GM23338 (cell line): Measurements from ENCODE around the gene CCT5. TPM values are rescaled to one million over a fixed set of nuclear protein-coding genes. Genes with fewer than 3 reads are reported as not detected.

Experiments used
- ATAC-seq: fragments of 200-7000 bp; cut with Tn5 transposase; 3 replicates; pipeline ENCODE4 v1.9.1; 2020
- DNase-seq: peaks from one replicate; pipeline ENCODE4 v3.0.0-alpha.2; 2015; ENCODE audit warnings: low spot score
- H2AFZ ChIP-seq: fragments of 200-600 bp; sonication (generic); 2 replicates; pipeline ENCODE4 v1.8.0; 2016; ENCODE audit warnings: antibody characterized with exemption, mild to moderate bottlenecking, moderate library complexity
- H3F3A ChIP-seq: fragments of 200-600 bp; sonication (generic); replicated peaks from 2 replicates; pipeline ENCODE4 v1.8.0; 2017; ENCODE audit warnings: antibody characterized with exemption, mixed run types, low read depth
- H3K27ac ChIP-seq: fragments of 200-600 bp; sonication (generic); 2 replicates; pipeline ENCODE4 v1.6.1; 2016; ENCODE audit warnings: low read depth
- H3K27me3 ChIP-seq: fragments of 200-600 bp; sonication (generic); 2 replicates; pipeline ENCODE4 v1.8.0; 2016; ENCODE audit warnings: mild to moderate bottlenecking, mixed run types, moderate library complexity; ENCODE audit not compliant: insufficient read depth
- H3K36me3 ChIP-seq: fragments of 200-600 bp; sonication (generic); 2 replicates; pipeline ENCODE4 v1.8.0; 2016; ENCODE audit warnings: mild to moderate bottlenecking; ENCODE audit not compliant: insufficient read depth
- H3K4me1 ChIP-seq: fragments of 200-600 bp; sonication (generic); 2 replicates; pipeline ENCODE4 v1.8.0; 2016; ENCODE audit warnings: mild to moderate bottlenecking, moderate library complexity; ENCODE audit not compliant: insufficient read depth
- H3K4me2 ChIP-seq: fragments of 200-600 bp; sonication (generic); 2 replicates; pipeline ENCODE4 v1.7.1; 2017; ENCODE audit warnings: mixed run types
- H3K4me3 ChIP-seq: fragments of 200-600 bp; sonication (generic); 2 replicates; pipeline ENCODE4 v1.6.1; 2016; ENCODE audit warnings: mixed run types
- H3K79me2 ChIP-seq: fragments of 200-600 bp; sonication (generic); replicated peaks from 2 replicates; pipeline ENCODE4 v1.8.0; 2017; ENCODE audit warnings: mild to moderate bottlenecking; ENCODE audit not compliant: insufficient read depth
- H3K9me2 ChIP-seq: fragments of 200-600 bp; sonication (generic); 2 replicates; pipeline ENCODE4 v1.8.0; 2017; ENCODE audit not compliant: insufficient read depth
- H4K20me1 ChIP-seq: fragments of 200-600 bp; sonication (generic); replicated peaks from 2 replicates; pipeline ENCODE4 v1.8.0; 2017; ENCODE audit warnings: mild to moderate bottlenecking; ENCODE audit not compliant: insufficient read depth
- H3K27ac Mint-ChIP-seq: 2 replicates; pipeline ENCODE4 v1.8.0; 2020; ENCODE audit warnings: inconsistent platforms, mild to moderate bottlenecking, moderate library complexity, mixed read lengths
- H3K27me3 Mint-ChIP-seq: 3 replicates; pipeline ENCODE4 v1.8.0; 2022; ENCODE audit warnings: low read depth, mild to moderate bottlenecking, moderate library complexity, mixed read lengths, inconsistent platforms; ENCODE audit not compliant: insufficient read depth, poor library complexity
- H3K36me3 Mint-ChIP-seq: 3 replicates; pipeline ENCODE4 v1.8.0; 2021; ENCODE audit warnings: low read depth, mild to moderate bottlenecking, inconsistent platforms, moderate library complexity, mixed read lengths
- H3K4me1 Mint-ChIP-seq: 3 replicates; pipeline ENCODE4 v1.8.0; 2020; ENCODE audit warnings: mild to moderate bottlenecking, inconsistent platforms, mixed read lengths
- H3K4me3 Mint-ChIP-seq: 3 replicates; pipeline ENCODE4 v1.8.0; 2021; ENCODE audit warnings: moderate library complexity, mild to moderate bottlenecking, inconsistent platforms, mixed read lengths
- H3K9me3 Mint-ChIP-seq: 3 replicates; pipeline ENCODE4 v1.8.0; 2020; ENCODE audit warnings: moderate library complexity, mild to moderate bottlenecking, inconsistent platforms, mixed read lengths
- CREB1 ChIP-seq: fragments of 250-450 bp; sonication (Bioruptor Pico); IDR thresholded peaks from 2 replicates; pipeline ENCODE4 v1.5.0; 2020; ENCODE audit warnings: low read depth, mild to moderate bottlenecking, moderate library complexity
- EZH2 ChIP-seq: fragments of 200-600 bp; sonication (generic); IDR thresholded peaks from one replicate; pipeline ENCODE4 v1.8.0; 2017; ENCODE audit warnings: antibody characterized with exemption, mild to moderate bottlenecking, low read depth; ENCODE audit not compliant: unreplicated experiment
- JUNB ChIP-seq: IDR thresholded peaks from one replicate; pipeline ENCODE4 v1.6.1; 2016; ENCODE audit warnings: antibody characterized with exemption; ENCODE audit not compliant: unreplicated experiment
- POLR2AphosphoS5 ChIP-seq: IDR thresholded peaks from 2 replicates; pipeline ENCODE4 v1.6.1; 2016; ENCODE audit warnings: antibody characterized with exemption, low read depth
- STAT1 ChIP-seq: IDR thresholded peaks from one replicate; pipeline ENCODE4 v1.6.1; 2016; ENCODE audit warnings: antibody characterized with exemption; ENCODE audit not compliant: unreplicated experiment
- ZNF114 ChIP-seq: fragments of 250-450 bp; sonication (Bioruptor Pico); IDR thresholded peaks from 2 replicates; pipeline ENCODE4 v1.5.0; 2020; ENCODE audit warnings: mild to moderate bottlenecking, moderate library complexity
- polyA plus RNA-seq: library from polyadenylated mRNA; unstranded; fragments of >200 nt; fragmentation: Nextera tagmentation; extraction: Ambion mirVana; gene quantifications from 2 replicates; pipeline ENCODE4 v1.2.1, GENCODE V29; 2016
- total RNA-seq: library from RNA; depleted of rRNA; stranded (reverse); fragments of >200 nt; shearing (Covaris generic); gene quantifications from 2 replicates; pipeline ENCODE4 v1.2.3, GENCODE V29; 2014
- TF ChIP-seq, protein P1 (sequence below): fragments of 250-450 bp; sonication (Bioruptor Pico); IDR thresholded peaks from 2 replicates; pipeline ENCODE4 v1.5.0; 2020; ENCODE audit warnings: mild to moderate bottlenecking, moderate library complexity
- TF ChIP-seq, protein P2 (sequence below): IDR thresholded peaks from 2 replicates; pipeline ENCODE4 v1.6.1; 2016; ENCODE audit warnings: antibody characterized with exemption

CCT5 gene
- total and polyA plus RNA-seq, 2 experiments from 2014 or later, result 576 to 661 TPM

DNA sequence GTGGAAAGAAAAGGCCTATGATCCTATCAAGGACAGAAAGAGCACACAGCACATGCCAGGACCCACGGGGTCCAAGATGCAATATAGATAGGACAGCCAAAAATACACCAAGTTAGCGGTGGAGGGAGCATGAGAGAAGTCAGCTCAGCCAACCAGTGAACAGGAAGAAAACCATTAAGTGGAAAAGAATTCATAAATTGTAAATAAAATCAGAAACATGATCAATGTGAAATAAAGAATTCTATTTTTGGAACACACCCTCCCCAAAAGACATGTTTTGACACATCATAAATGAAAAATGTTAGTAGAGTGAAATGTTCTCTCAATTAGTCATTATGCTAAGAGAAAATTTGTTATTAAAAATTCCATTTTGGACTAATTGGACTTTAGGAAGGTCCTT is 36.0 kb upstream of the CCT5 start (continued):
- TF ChIP-seq, protein P1, sequence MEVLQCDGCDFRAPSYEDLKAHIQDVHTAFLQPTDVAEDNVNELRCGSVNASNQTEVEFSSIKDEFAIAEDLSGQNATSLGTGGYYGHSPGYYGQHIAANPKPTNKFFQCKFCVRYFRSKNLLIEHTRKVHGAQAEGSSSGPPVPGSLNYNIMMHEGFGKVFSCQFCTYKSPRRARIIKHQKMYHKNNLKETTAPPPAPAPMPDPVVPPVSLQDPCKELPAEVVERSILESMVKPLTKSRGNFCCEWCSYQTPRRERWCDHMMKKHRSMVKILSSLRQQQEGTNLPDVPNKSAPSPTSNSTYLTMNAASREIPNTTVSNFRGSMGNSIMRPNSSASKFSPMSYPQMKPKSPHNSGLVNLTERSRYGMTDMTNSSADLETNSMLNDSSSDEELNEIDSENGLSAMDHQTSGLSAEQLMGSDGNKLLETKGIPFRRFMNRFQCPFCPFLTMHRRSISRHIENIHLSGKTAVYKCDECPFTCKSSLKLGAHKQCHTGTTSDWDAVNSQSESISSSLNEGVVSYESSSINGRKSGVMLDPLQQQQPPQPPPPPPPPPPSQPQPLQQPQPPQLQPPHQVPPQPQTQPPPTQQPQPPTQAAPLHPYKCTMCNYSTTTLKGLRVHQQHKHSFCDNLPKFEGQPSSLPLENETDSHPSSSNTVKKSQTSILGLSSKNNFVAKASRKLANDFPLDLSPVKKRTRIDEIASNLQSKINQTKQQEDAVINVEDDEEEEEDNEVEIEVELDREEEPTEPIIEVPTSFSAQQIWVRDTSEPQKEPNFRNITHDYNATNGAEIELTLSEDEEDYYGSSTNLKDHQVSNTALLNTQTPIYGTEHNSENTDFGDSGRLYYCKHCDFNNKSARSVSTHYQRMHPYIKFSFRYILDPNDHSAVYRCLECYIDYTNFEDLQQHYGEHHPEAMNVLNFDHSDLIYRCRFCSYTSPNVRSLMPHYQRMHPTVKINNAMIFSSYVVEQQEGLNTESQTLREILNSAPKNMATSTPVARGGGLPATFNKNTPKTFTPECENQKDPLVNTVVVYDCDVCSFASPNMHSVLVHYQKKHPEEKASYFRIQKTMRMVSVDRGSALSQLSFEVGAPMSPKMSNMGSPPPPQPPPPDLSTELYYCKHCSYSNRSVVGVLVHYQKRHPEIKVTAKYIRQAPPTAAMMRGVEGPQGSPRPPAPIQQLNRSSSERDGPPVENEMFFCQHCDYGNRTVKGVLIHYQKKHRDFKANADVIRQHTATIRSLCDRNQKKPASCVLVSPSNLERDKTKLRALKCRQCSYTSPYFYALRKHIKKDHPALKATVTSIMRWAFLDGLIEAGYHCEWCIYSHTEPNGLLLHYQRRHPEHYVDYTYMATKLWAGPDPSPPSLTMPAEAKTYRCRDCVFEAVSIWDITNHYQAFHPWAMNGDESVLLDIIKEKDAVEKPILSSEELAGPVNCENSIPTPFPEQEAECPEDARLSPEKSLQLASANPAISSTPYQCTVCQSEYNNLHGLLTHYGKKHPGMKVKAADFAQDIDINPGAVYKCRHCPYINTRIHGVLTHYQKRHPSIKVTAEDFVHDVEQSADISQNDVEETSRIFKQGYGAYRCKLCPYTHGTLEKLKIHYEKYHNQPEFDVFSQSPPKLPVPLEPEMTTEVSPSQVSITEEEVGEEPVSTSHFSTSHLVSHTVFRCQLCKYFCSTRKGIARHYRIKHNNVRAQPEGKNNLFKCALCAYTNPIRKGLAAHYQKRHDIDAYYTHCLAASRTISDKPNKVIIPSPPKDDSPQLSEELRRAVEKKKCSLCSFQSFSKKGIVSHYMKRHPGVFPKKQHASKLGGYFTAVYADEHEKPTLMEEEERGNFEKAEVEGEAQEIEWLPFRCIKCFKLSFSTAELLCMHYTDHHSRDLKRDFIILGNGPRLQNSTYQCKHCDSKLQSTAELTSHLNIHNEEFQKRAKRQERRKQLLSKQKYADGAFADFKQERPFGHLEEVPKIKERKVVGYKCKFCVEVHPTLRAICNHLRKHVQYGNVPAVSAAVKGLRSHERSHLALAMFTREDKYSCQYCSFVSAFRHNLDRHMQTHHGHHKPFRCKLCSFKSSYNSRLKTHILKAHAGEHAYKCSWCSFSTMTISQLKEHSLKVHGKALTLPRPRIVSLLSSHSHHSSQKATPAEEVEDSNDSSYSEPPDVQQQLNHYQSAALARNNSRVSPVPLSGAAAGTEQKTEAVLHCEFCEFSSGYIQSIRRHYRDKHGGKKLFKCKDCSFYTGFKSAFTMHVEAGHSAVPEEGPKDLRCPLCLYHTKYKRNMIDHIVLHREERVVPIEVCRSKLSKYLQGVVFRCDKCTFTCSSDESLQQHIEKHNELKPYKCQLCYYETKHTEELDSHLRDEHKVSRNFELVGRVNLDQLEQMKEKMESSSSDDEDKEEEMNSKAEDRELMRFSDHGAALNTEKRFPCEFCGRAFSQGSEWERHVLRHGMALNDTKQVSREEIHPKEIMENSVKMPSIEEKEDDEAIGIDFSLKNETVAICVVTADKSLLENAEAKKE, result no peak
- no peak for TF ChIP-seq CREB1 (CRISPR knock-in tag)
- TF ChIP-seq, protein P2, sequence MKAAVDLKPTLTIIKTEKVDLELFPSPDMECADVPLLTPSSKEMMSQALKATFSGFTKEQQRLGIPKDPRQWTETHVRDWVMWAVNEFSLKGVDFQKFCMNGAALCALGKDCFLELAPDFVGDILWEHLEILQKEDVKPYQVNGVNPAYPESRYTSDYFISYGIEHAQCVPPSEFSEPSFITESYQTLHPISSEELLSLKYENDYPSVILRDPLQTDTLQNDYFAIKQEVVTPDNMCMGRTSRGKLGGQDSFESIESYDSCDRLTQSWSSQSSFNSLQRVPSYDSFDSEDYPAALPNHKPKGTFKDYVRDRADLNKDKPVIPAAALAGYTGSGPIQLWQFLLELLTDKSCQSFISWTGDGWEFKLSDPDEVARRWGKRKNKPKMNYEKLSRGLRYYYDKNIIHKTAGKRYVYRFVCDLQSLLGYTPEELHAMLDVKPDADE, result no peak

DNA sequence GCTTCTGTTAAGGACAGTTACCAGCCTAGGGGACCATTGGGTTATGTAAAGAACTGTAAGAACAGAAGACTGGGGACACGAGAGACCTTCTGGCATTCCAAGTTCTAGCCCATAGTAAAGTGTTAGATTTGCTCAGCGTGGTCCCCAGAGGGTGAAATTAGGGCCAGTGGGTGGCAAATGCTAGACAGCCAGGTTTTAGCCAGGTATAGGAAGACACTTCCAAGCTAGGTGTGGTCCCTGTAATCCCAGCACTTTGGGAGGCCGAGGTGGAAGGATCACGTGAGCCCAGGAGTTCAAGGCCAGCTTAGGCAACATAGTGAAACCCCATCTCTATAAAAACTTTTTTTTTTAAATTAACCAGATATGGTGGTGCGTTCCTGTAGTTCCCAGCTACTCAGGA is 34.7 kb upstream of the CCT5 start:
- Histone ChIP-seq H3K79me2 (no peaks in the 10 kb centered on the region), H3F3A (0 out of 2 replicates have a peak, but pooled peaks cover 2% of the 10 kb centered on the region), H3K9me2 (no peaks in the 10 kb centered on the region), H4K20me1 (no peaks in the 10 kb centered on the region), H2AFZ (no peak overlapping the region), H3K4me3 (no peak overlapping the region), H3K27ac (no peak overlapping the region), H3K4me1 (no peaks in the 10 kb centered on the region; the same call in 1 of the 2 replicates), H3K27me3 (no peaks in the 10 kb centered on the region), H3K4me2 (no peak overlapping the region), H3K36me3 (no peaks in the 10 kb centered on the region)
- Mint-ChIP-seq H3K4me3 (no peak overlapping the region), H3K27me3 (peaks cover 4% of the 10 kb centered on the region), H3K36me3 (no peaks in the 10 kb centered on the region), H3K27ac (no peak overlapping the region), H3K9me3 (no peaks in the 10 kb centered on the region), H3K4me1 (peaks cover 10% of the 10 kb centered on the region)
- ATAC-seq, result no peak
- DNase-seq, result no peak
- TF ChIP-seq POLR2AphosphoS5 (no peak), JUNB (no peak), EZH2 (no peak), ZNF114 (CRISPR knock-in tag) (no peak), STAT1 (no peak)
- TF ChIP-seq, protein P2, result no peak
- TF ChIP-seq, protein P1, result no peak
